ENCODE results near the gene OR1L8. TPM values are rescaled to one million over a fixed set of nuclear protein-coding genes. Genes with fewer than 3 reads are reported as not detected.

Gene OR1L8
- total RNA-seq, 1 donor from 2014 or later, result not detected

DNA sequence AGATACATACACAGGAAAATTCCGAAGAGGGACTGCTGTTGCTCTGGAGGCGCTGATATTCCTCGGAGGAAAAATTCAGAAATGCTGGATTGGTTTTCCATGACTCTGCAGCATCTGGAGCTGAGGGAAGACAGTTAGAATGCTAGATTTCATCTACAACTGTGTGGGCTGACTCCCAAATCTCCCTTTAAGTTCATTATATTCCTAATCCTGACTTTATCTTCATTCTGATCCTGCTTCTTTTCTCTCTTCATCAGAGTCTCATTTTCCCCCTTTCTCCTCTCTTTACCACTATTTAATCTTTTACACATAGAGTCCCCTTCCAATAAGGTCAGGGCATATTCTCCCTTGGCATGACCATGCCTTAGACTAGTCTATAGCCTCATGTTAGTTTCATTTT lies 56.0 kb downstream of the OR1L8 start, which contains the start of gene OR1N1:
Gene OR1N1, minus strand, starts transcription at position 101 of the 400 bp plus-strand sequence. Its CDS starts 0 bp downstream, at position 101.
- DNase-seq (ENCODE audit: extremely low spot score, unreplicated experiment), result no peak
- no peak within 1 kb of the TSS for H3K4me3 Mint-ChIP-seq
- no peak within 1 kb of the TSS for H3K27ac Mint-ChIP-seq
- H3K4me1 Mint-ChIP-seq (ENCODE audit: unreplicated experiment), result no peaks in the 10 kb centered on the region
- H3K27me3 Mint-ChIP-seq, result peaks cover 5% of the 10 kb centered on the region
- no peaks in the 10 kb centered on the region for H3K36me3 Mint-ChIP-seq
- no peaks in the 10 kb centered on the region for H3K9me3 Mint-ChIP-seq
- TF ChIP-seq, protein P1, sequence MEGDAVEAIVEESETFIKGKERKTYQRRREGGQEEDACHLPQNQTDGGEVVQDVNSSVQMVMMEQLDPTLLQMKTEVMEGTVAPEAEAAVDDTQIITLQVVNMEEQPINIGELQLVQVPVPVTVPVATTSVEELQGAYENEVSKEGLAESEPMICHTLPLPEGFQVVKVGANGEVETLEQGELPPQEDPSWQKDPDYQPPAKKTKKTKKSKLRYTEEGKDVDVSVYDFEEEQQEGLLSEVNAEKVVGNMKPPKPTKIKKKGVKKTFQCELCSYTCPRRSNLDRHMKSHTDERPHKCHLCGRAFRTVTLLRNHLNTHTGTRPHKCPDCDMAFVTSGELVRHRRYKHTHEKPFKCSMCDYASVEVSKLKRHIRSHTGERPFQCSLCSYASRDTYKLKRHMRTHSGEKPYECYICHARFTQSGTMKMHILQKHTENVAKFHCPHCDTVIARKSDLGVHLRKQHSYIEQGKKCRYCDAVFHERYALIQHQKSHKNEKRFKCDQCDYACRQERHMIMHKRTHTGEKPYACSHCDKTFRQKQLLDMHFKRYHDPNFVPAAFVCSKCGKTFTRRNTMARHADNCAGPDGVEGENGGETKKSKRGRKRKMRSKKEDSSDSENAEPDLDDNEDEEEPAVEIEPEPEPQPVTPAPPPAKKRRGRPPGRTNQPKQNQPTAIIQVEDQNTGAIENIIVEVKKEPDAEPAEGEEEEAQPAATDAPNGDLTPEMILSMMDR (conservative IDR thresholded peaks at IDR 0.05), result no peak

DNA sequence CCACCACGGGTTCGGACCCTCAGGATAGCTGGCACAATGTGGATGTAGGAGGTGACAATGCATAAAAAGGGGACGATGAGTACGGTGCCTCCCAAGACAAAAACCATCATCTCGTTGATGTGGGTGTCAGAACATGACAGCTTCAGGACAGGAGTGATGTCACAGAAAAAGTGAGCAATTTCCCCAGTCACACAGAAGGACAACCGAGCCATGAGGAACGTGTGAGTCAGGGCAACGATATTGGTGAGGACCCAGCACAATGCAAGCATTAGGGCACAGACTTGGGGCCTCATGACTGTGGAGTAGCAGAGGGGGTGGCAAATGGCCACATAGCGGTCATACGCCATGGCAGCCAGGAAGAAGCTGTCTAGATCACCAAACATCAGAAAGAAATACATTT lies 56.6 kb downstream of the OR1L8 start:
- peaks cover 5% of the 10 kb centered on the region for H3K27me3 Mint-ChIP-seq
- H3K9me3 Mint-ChIP-seq, result no peaks in the 10 kb centered on the region
- H3K27ac Mint-ChIP-seq, result no peak overlapping the region
- no peak overlapping the region for H3K4me3 Mint-ChIP-seq
- TF ChIP-seq, protein P1 (conservative IDR thresholded peaks at IDR 0.05), result no peak
- no peaks in the 10 kb centered on the region for H3K36me3 Mint-ChIP-seq
- H3K4me1 Mint-ChIP-seq (ENCODE audit: unreplicated experiment), result no peaks in the 10 kb centered on the region
- no peak for DNase-seq (ENCODE audit: extremely low spot score, unreplicated experiment)

- DNase-seq (ENCODE audit: extremely low spot score, unreplicated experiment), result no peak
- Mint-ChIP-seq H3K27ac (no peak overlapping the region), H3K9me3 (no peaks in the 10 kb centered on the region), H3K4me3 (no peak overlapping the region), H3K36me3 (no peaks in the 10 kb centered on the region), H3K27me3 (peaks cover 15% of the 10 kb centered on the region), H3K4me1 (ENCODE audit: unreplicated experiment) (no peaks in the 10 kb centered on the region)
- TF ChIP-seq, protein P1 (conservative IDR thresholded peaks at IDR 0.05), result no peak
These were observed 63.8 kb downstream of the OR1L8 start for GRCh38 chr9:122519376-122519775.

DNA sequence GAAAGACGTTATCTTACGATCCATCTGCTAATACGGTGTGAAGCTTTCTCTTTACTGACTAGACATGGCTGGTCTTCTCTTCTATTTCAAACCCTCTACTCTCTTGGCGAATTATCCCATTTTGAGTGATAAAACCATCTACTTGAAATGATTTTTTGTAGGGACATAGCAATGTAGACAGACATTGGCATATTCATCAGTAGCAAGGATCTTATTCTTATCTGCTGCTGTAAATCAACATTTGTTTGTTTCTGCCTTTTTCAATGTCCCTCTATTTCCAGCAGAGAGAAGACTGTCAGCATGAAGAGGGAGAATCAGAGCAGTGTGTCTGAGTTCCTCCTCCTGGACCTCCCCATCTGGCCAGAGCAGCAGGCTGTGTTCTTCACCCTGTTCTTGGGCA lies 64.3 kb downstream of the OR1L8 start, which contains the start of gene OR1J4:
Gene OR1J4, plus strand, starts transcription at position 301 of the 400 bp plus-strand sequence. Its CDS starts 0 bp downstream, at position 301.
- TF ChIP-seq, protein P1 (conservative IDR thresholded peaks at IDR 0.05), result no peak
- Mint-ChIP-seq H3K4me3 (no peak within 1 kb of the TSS), H3K4me1 (ENCODE audit: unreplicated experiment) (no peaks in the 10 kb centered on the region), H3K9me3 (no peaks in the 10 kb centered on the region), H3K36me3 (no peaks in the 10 kb centered on the region), H3K27ac (no peak within 1 kb of the TSS), H3K27me3 (peaks cover 15% of the 10 kb centered on the region)
- DNase-seq (ENCODE audit: extremely low spot score, unreplicated experiment), result no peak

DNA sequence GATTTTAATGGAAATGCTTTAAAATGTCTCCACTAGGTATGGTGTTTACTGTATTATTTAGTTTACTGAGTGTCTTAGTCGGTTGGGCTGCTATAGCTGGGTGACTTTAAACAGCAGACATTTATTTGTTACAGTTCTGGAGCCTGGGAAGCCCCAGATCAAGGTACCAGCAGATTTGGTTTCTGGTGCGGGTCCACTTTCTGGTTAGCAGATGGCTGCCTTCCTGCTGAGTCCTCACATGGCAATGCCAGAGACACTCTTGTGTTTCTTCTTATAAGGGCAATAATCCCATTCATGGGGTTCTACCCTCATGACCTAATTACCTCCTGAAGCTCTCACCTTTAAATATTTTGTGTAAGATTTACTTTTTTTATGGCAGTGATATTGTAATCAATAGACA lies 65.0 kb downstream of the OR1L8 start:
- no peak for DNase-seq (ENCODE audit: extremely low spot score, unreplicated experiment)
- Mint-ChIP-seq H3K27ac (no peak overlapping the region), H3K4me1 (ENCODE audit: unreplicated experiment) (no peaks in the 10 kb centered on the region), H3K36me3 (no peaks in the 10 kb centered on the region), H3K27me3 (peaks cover 13% of the 10 kb centered on the region), H3K4me3 (no peak overlapping the region), H3K9me3 (no peaks in the 10 kb centered on the region)
- TF ChIP-seq, protein P1 (conservative IDR thresholded peaks at IDR 0.05), result no peak

Other genes with a start within 250 kb of the OR1L8 start
- 1.1 and 1.7 TPM in 2 replicates for gene PTGS1, start 212.4 kb downstream of the OR1L8 start, total RNA-seq (ENCODE audit: low replicate concordance)
- not detected in 2 replicates for gene OR1J1, start 105.5 kb downstream of the OR1L8 start, total RNA-seq (ENCODE audit: low replicate concordance)
- not detected in 2 replicates for gene OR1J2, start 72.6 kb downstream of the OR1L8 start, total RNA-seq (ENCODE audit: low replicate concordance)
- gene OR1J4, start 64.2 kb downstream of the OR1L8 start, total RNA-seq (ENCODE audit: low replicate concordance), result not detected in 2 replicates
- gene OR1N1, start 56.1 kb downstream of the OR1L8 start, total RNA-seq (ENCODE audit: low replicate concordance), result not detected in 2 replicates
- gene OR1N2, start 30.3 kb downstream of the OR1L8 start, total RNA-seq (ENCODE audit: low replicate concordance), result not detected in 2 replicates
- gene OR1Q1, start 31.4 kb upstream of the OR1L8 start, total RNA-seq (ENCODE audit: low replicate concordance), result not detected in 2 replicates
- gene OR1B1, start 74.2 kb upstream of the OR1L8 start, total RNA-seq (ENCODE audit: low replicate concordance), result not detected in 2 replicates
- not detected in 2 replicates for gene OR1L1, start 78.3 kb upstream of the OR1L8 start, total RNA-seq (ENCODE audit: low replicate concordance)
- not detected in 2 replicates for gene OR1L3, start 91.7 kb upstream of the OR1L8 start, total RNA-seq (ENCODE audit: low replicate concordance)
- gene OR1L4, start 140.6 kb upstream of the OR1L8 start, total RNA-seq (ENCODE audit: low replicate concordance), result not detected in 2 replicates
- not detected in 2 replicates for gene OR1L6, start 158.9 kb upstream of the OR1L8 start, total RNA-seq (ENCODE audit: low replicate concordance)
- gene OR5C1, start 205.5 kb upstream of the OR1L8 start, total RNA-seq (ENCODE audit: low replicate concordance), result not detected in 2 replicates
- not detected in 2 replicates for gene OR1K1, start 216.7 kb upstream of the OR1L8 start, total RNA-seq (ENCODE audit: low replicate concordance)
- gene PDCL, start 245.2 kb upstream of the OR1L8 start, total RNA-seq (ENCODE audit: low replicate concordance), result 18.5 and 21.3 TPM in 2 replicates

Data from type B pancreatic cell (in vitro differentiated cells).